Skeletal muscle tissue (tissue), 4 donors: Measurements from ENCODE around the gene BHLHA15. TPM values are rescaled to one million over a fixed set of nuclear protein-coding genes. Genes with fewer than 3 reads are reported as not detected.

Experiments used
- H3K27ac ChIP-seq: one replicate; pipeline ENCODE4 v1.7.0; 2013; ENCODE audit warnings: mild to moderate bottlenecking, low read depth, low read length, inconsistent platforms
- H3K27me3 ChIP-seq, 3 donors: one replicate each; pipeline ENCODE4 v1.7.0; 2013; ENCODE audit warnings: low read length in 3 of 3; ENCODE audit not compliant: control insufficient read depth in 3 of 3, insufficient read depth in 3 of 3
- H3K36me3 ChIP-seq, 3 donors: one replicate each; pipeline ENCODE4 v1.7.0; 2013; ENCODE audit warnings: low read length in 3 of 3; ENCODE audit not compliant: control insufficient read depth in 3 of 3, insufficient read depth in 3 of 3
- H3K4me1 ChIP-seq, 3 donors: one replicate each; pipeline ENCODE4 v1.7.0; 2013; ENCODE audit warnings: low read length in 3 of 3, mild to moderate bottlenecking in 3 of 3; ENCODE audit not compliant: control insufficient read depth in 3 of 3, insufficient read depth in 3 of 3
- H3K4me3 ChIP-seq, 3 donors: one replicate each; pipeline ENCODE4 v1.7.0; 2013; ENCODE audit warnings: low read length in 3 of 3
- H3K9ac ChIP-seq, 3 donors: one replicate each; pipeline ENCODE4 v1.7.0; 2013; ENCODE audit warnings: low read length in 3 of 3, mild to moderate bottlenecking in 3 of 3, moderate library complexity in 2 of 3, low read depth in 1 of 3
- H3K9me3 ChIP-seq, 3 donors: one replicate each; pipeline ENCODE4 v1.7.0; 2013; ENCODE audit warnings: low read length in 3 of 3; ENCODE audit not compliant: control insufficient read depth in 3 of 3
- total RNA-seq: library from RNA; depleted of rRNA; stranded (reverse); fragments of >200 nt; gene quantifications from one replicate; pipeline ENCODE4 v1.2.3, GENCODE V29; 2014
- donor health status: Osteomylitis.

The BHLHA15 gene
- total RNA-seq, 1 donor from 2014 or later, result not detected

DNA sequence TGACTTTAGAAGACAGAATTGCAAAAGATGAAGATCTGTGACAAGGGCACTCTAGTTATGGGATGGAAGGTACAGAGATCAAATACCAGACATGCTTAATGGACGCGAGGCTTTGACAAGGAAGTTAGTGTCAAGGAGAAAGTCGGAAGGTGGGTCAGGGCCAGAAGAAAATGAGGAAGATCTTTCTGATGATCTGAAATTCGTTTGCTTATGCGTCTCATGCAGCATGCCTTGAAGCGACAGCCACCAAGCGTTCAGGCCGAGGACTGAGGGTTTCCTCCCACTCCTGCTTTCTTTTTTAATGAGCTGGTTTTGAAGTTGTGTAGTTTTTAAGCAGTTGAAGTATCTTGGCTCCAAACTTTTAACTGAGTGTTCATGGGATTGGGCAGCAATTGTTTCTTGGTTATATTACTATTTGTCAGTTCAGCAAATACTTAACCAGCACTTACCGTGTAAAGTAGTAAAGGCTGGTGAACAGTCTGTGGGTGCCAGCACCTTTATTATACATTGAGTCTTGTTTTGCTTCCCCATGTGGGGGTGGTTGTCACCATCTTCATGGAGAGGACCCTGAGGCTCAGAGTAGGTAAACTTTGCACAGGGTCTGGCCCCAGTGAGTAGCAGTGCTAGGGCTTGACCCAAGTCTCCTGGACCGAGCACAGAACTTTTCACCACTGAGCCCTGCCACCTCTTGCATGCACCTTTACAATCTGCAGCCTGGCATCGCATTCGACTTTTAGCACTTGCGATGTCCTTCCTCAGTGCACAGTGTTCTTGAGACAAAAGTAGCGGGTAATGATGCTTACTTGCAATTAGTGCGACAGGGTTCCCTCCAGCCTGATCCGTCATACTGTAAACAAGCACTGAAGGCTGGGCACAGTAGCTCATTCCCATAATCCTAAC lies 14.3 kb upstream of the BHLHA15 start:
- no peak overlapping the region for H3K9ac ChIP-seq
- no peaks in the 10 kb centered on the region for H3K27me3 ChIP-seq
- no peak overlapping the region for H3K27ac ChIP-seq
- H3K9me3 ChIP-seq, result no peaks in the 10 kb centered on the region
- H3K4me3 ChIP-seq, result no peak overlapping the region
- H3K4me1 ChIP-seq, result no peaks in the 10 kb centered on the region
- peaks cover 28 to 43% (median 38%) of the 10 kb centered on the region in 3 donors for H3K36me3 ChIP-seq

DNA sequence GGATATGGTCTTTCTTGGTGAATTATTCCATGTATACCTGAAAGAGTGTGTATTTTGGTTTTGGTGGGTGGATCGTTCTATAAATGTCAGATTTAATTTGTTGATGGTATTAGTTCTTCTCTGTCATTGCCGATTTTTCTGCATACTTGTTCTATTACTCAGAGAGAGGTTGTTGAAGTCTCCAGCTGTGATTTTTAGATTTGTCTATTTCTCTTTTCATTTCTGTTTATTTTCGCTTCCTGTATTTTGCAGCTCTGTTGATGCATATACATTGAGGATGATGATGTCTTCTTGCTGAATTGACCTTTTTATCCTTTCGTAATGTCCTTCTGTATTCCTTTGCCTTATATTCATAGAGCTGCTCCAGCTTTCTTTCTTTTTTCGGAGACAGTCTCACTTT lies 12.1 kb upstream of the BHLHA15 start:
- Histone ChIP-seq H3K27ac (no peak overlapping the region), H3K36me3 (peaks cover 18 to 22% (median 19%) of the 10 kb centered on the region in 3 donors), H3K9ac (no peak overlapping the region), H3K4me1 (no peaks in the 10 kb centered on the region), H3K9me3 (no peaks in the 10 kb centered on the region), H3K27me3 (no peaks in the 10 kb centered on the region), H3K4me3 (no peak overlapping the region)

DNA sequence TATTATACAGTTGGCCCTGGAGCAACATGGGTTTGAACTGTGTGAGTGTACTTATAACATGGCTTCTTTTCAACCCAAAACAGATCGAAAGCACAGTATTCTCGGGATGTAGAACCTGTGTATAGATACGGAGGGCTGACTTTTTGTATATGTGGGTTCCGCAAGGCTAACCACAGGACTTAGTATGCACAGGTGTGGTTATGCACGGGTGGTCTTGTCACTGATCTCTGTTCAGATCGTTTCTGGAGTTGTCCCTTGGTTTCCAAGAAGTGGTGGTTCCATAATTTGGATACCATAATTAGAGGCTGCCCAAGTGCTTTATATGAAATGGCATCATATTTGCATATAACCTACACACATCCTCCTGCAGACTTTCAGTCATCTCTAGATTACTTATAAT lies 10.9 kb upstream of the BHLHA15 start:
- no peak overlapping the region for H3K4me3 ChIP-seq
- H3K9ac ChIP-seq, result no peak overlapping the region
- H3K27ac ChIP-seq, result no peak overlapping the region
- H3K9me3 ChIP-seq, result no peaks in the 10 kb centered on the region
- no peaks in the 10 kb centered on the region for H3K4me1 ChIP-seq
- H3K27me3 ChIP-seq, result no peaks in the 10 kb centered on the region
- peaks cover 19 to 20% (median 19%) of the 10 kb centered on the region in 3 donors for H3K36me3 ChIP-seq

DNA sequence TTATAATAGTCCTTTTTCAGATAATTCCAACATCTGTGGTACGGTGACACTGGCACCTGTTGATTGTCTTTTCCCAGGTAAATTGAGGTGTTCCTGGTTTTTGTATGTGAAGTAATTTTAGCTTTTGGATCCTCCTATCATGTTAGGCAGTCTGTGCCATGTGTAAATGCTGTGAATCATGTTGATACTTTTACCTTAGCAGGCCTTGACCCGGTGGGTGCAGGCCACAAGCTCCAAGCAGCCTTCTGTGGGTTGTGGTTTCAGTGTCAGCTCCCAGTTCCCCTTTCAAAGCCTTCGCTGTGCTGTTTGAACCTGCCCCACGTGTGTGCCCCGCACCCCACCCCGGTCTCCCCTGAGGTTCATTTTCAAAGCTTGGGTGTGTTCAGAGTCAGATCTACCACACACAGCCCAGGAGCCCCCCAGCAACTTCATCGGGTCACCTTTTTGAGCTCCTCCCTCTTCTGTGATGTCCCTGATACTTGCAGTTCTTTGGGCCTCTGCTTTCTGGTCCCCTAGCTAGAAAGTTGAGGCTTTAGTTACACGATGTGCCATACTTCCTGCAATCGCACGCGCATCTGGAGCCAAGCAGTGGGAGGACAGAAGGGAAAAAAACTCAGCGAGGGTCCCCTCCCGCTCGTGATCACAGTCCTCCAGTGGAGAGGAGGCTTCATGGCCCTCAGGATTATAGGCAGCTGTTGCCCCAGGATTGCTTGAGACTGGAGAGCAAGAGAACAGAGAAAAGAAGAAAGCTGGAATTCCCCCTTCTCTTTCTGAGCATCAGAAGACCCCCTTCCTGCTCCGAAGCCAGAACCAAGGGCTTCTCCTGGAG lies 8.7 kb upstream of the BHLHA15 start:
- H3K36me3 ChIP-seq, result peaks cover 27 to 28% (median 28%) of the 10 kb centered on the region in 3 donors
- no peak overlapping the region for H3K27ac ChIP-seq
- no peak overlapping the region for H3K4me3 ChIP-seq
- no peaks in the 10 kb centered on the region for H3K27me3 ChIP-seq
- no peaks in the 10 kb centered on the region for H3K9me3 ChIP-seq
- H3K4me1 ChIP-seq, result no peaks in the 10 kb centered on the region
- H3K9ac ChIP-seq, result no peak overlapping the region

DNA sequence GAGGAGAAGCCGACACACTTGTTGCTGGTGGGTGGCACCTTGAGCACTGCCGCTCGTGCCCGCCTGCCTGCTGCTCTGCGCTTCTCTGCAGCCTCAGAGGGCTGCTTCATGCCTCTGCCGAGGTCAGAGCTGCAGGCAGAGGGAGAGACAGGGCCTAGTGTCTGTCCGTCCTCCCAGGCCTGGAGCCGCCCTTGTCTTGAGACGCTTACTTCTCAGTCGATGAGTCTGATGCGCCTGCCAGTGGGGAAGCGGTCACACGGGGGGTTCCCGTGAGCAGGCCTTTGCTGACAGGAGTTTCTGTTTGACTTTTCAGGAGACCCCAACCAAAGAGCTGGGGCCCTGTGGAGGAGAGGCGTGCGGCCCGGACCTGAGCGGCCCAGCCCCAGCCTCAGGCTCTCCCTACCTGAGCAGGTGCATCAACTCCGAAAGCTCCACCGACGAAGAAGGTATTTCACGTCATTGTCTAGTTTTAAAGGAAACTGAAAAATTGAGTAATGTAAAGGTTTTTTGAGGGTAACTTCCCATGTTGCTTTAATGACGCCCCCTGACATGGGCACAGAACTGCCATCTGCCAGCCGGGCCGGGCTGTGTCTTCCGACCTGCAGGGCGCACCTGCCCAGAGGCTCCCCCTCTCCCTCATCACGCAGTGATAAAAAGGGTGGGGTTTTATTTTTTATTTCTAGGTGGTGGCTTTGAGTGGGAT lies 7.8 kb upstream of the BHLHA15 start:
- no peak overlapping the region for H3K4me3 ChIP-seq
- H3K9ac ChIP-seq, result no peak overlapping the region
- no peak overlapping the region for H3K27ac ChIP-seq
- H3K9me3 ChIP-seq, result no peaks in the 10 kb centered on the region
- no peaks in the 10 kb centered on the region for H3K4me1 ChIP-seq
- H3K27me3 ChIP-seq, result no peaks in the 10 kb centered on the region
- peaks cover 27 to 28% (median 28%) of the 10 kb centered on the region in 3 donors for H3K36me3 ChIP-seq

GRCh38 chr7:98203964-98204605 lies 7.2 kb upstream of the BHLHA15 start:
- peaks cover 28 to 32% (median 28%) of the 10 kb centered on the region in 3 donors for H3K36me3 ChIP-seq

DNA sequence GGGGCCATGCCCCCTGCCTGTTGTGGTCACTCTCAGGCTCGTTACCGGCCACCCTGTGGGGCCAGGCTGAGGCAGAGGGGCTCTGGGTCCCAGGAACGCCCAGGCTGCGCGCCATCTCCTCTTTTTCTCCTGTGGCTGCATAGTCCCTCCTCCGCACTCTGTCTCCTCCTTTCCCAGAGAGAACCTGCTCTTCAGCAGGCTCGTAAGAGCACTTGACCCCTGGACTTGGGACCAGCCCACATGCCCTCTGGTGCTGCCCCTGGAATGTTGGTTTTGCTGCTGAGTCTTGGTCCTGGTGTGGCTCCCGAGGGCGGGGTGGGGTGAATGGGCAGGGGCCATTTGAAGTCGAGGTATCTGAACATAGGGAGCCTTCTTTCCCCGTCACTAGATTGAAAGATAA lies 6.6 kb upstream of the BHLHA15 start:
- Histone ChIP-seq H3K36me3 (peaks cover 28 to 32% (median 28%) of the 10 kb centered on the region in 3 donors), H3K9ac (no peak overlapping the region), H3K4me3 (no peak overlapping the region), H3K27me3 (no peaks in the 10 kb centered on the region), H3K4me1 (no peaks in the 10 kb centered on the region), H3K27ac (no peak overlapping the region), H3K9me3 (no peaks in the 10 kb centered on the region)

More at GRCh38 chr7:98203964-98204605, 7.2 kb upstream of the BHLHA15 start:
- Histone ChIP-seq H3K9me3 (no peaks in the 10 kb centered on the region), H3K9ac (no peak overlapping the region), H3K27ac (no peak overlapping the region), H3K27me3 (no peaks in the 10 kb centered on the region), H3K4me1 (no peaks in the 10 kb centered on the region), H3K4me3 (no peak overlapping the region)

DNA sequence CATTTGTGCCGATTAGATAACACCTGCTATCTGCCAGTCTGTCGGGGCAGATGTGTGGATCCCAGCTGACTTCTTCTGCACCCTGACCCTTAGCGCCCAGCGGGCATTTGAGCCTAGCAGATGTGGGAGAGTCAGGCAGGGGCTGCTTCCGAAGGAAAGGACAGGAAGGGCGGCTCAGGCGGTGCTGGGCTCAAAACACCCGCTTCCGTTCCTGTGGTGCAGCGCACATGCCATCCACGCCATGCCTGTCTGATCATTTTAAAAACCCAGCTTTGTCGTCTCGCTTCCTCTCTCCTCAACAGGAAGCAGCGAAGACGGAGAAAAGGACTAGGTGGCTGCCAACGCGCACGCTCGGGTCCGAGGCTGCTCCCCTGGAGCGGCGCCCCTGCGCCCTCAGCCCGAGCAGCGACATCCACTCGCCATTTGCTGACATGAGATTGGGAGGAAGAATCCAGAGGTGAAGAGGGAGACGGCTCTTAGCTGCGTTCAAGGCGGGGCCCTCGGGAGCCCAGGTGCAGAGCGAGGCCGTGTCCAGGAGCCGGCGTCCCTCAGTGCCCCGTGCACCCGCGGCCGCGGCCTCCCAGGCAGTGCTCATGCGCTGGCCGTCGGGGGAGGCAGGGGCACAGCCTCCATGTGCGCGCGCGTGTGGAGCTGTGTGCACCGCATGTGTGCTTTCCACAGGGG lies 5.9 kb upstream of the BHLHA15 start:
- no peak overlapping the region for H3K27ac ChIP-seq
- no peaks in the 10 kb centered on the region for H3K4me1 ChIP-seq
- no peaks in the 10 kb centered on the region for H3K9me3 ChIP-seq
- H3K27me3 ChIP-seq, result no peaks in the 10 kb centered on the region
- peaks cover 28 to 32% (median 28%) of the 10 kb centered on the region in 3 donors for H3K36me3 ChIP-seq
- H3K9ac ChIP-seq, result no peak overlapping the region
- H3K4me3 ChIP-seq, result no peak overlapping the region
